22Rv1 (cell line): ENCODE results near the gene FAM174B.

ENCODE experiments used
- H3K27ac ChIP-seq: fragments of 450-650 bp; 2 replicates; pipeline ENCODE4 v1.5.1; 2017
- CTCF ChIP-seq: fragments of 450-650 bp; IDR thresholded peaks from 2 replicates; pipeline ENCODE4 v1.5.1; 2017; ENCODE audit warnings: mild to moderate bottlenecking
- ZFX ChIP-seq: fragments of 450-650 bp; IDR thresholded peaks from 2 replicates; pipeline ENCODE4 v1.6.1; 2017; ENCODE audit warnings: antibody characterized with exemption, borderline replicate concordance

Gene FAM174B

GRCh38 chr15:92671406-92671805 lies 15.8 kb upstream of the FAM174B start:
- TF ChIP-seq ZFX (no peak), CTCF (no peak)
- H3K27ac ChIP-seq, result no peak overlapping the region

GRCh38 chr15:92670621-92671020 lies 15.0 kb upstream of the FAM174B start:
- TF ChIP-seq CTCF, result no peak
- no peak for TF ChIP-seq ZFX
- H3K27ac ChIP-seq, result no peak overlapping the region

GRCh38 chr15:92669432-92669831 lies 13.9 kb upstream of the FAM174B start:
- no peak overlapping the region for H3K27ac ChIP-seq

GRCh38 chr15:92668620-92669019 lies 13.0 kb upstream of the FAM174B start:
- no peak for TF ChIP-seq CTCF
- no peak for TF ChIP-seq ZFX
- H3K27ac ChIP-seq, result no peak overlapping the region

More at GRCh38 chr15:92669432-92669831, 13.9 kb upstream of the FAM174B start:
- TF ChIP-seq CTCF (no peak), ZFX (no peak)

- no peak overlapping the region for H3K27ac ChIP-seq
- TF ChIP-seq CTCF (no peak), ZFX (no peak)
Measured at GRCh38 chr15:92667970-92668485, 12.5 kb upstream of the FAM174B start.

- TF ChIP-seq ZFX (no peak), CTCF (no peak)
- H3K27ac ChIP-seq, result no peak overlapping the region
Measured at GRCh38 chr15:92667287-92667904, 11.8 kb upstream of the FAM174B start.

GRCh38 chr15:92666780-92667179 lies 11.2 kb upstream of the FAM174B start:
- no peak for TF ChIP-seq CTCF
- no peak for TF ChIP-seq ZFX
- H3K27ac ChIP-seq, result no peak overlapping the region
